Fibroblast of skin of left quadriceps (primary cell): ENCODE data around the gene CDHR3.

ENCODE experiments used
- DNase-seq, 2 experiments: peaks; one replicate each; pipeline ENCODE4 v3.0.0-alpha.2; 2013; ENCODE audit warnings: low read depth in 2 of 2

CDHR3 gene

GRCh38 chr7:106064771-106065574, 101.9 kb downstream of the CDHR3 start:
- DNase-seq: peak; percentile 62 to 63

- no peak for DNase-seq
These were observed 102.8 kb downstream of the CDHR3 start for GRCh38 chr7:106065575-106066500.

DNA sequence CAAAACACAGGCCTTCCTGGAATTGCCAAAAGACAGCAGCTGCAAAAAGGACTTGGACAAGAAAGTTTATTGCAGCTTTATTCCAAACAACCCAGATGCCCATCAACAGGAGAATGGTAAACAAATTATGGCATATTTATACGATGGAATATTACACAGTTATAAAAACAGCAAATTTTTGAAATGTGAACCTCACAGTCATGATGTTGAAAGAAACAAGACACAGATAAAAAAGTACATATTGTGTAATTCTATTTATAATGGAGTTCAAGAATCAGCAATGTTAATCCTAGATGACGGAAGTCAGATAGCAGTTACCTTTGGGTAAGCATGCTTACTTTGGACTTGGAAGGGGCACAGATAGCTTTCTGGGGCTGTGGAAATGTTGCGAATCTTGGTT, 104.6 kb downstream of the CDHR3 start:
- no peak for DNase-seq

DNA sequence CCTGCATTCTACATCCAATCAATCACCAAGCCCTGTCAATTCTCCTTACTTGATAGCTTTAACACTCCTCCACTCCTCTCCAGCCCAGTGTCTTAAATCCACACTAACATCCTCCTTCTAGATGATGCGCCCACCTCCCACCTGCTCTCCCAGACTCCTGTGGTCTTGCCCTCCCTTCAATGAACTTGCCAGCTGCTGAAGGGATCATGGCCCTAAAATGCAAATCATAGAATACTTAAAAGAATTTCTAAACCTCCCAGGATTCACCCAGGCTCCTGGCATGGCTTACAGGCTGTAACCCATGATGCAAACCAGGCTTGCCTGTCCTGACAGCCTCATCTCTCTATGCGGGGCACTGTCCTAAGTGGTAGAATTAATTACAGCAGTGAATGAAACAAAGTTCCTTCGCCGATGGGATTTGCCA, 105.5 kb downstream of the CDHR3 start:
- DNase-seq: no peak

- DNase-seq: no peak
These were observed 105.9 kb downstream of the CDHR3 start for GRCh38 chr7:106068986-106069385.

- no peak for DNase-seq
These were observed 106.6 kb downstream of the CDHR3 start for GRCh38 chr7:106069471-106070200.

DNA sequence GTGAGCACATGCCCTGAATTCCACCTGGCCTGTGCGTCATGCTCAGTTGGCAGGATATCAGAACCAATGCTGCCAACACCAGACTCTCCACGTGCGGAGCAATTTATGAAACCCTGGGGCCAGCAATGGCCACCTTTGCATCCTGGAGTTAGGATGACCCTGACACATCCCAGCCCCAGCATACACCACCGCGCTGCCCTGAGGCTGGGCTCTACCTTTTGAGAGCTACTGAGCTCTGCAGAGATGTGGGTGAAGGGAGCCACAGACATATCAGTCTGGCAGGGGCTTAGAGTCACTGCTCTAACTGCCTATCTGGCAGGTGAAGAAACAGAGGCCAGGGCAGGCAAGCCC, 107.1 kb downstream of the CDHR3 start:
- DNase-seq: no peak

GRCh38 chr7:106070567-106071254, 107.6 kb downstream of the CDHR3 start:
- no peak for DNase-seq

GRCh38 chr7:106071356-106071998, 108.4 kb downstream of the CDHR3 start:
- DNase-seq: no peak

DNA sequence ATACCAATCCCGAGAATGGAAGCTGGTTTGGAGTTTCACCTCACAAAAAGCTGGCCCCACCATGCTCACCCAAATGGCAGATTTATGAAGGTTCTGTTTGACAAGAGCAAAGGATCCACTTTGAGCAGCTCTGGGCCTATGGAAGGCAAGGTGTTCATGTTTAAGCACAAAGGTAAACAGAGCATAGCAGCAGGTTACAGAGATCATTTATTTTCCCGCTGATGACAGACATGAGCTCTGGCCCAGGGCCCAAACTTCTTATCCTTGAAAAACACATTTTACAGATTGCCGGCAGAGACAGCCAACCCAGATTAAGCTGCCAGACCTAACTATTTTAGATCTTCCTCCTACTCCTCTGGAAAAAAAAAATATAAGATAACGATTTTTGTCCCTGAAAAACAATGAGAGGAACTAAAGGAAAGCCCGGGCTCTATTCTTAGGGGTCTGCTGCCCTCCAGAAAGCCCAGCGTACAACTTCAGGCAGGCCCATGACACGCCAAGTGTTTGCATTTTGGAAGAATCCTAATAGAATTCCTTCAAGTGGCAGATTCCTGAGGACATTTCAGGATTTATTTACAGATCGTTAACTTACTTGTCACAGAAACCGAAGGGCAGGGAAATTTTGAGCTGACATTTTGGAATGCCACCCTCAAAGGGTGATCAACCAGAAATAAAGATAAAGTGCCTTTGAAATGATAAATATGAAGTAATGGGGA, 109.1 kb downstream of the CDHR3 start:
- no peak for DNase-seq

DNA sequence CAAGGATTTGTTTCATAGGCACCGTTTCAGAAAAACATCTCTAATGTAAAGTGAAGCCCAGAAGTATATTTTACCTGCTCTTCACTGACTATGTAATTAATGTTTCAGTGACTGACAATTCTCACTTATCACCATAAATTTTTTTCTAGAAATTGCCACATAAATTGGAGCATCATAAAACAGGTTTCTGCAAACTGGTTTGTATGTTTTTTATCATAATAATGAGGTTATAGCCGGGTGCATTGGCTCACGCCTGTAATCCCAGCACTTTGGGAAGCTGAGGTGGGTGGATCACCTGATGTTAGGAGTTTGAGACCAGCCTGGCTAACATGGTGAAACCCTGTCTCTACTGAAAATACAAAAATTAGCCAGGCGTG, 109.6 kb downstream of the CDHR3 start:
- no peak for DNase-seq

GRCh38 chr7:106073701-106074100, 110.6 kb downstream of the CDHR3 start:
- no peak for DNase-seq

DNA sequence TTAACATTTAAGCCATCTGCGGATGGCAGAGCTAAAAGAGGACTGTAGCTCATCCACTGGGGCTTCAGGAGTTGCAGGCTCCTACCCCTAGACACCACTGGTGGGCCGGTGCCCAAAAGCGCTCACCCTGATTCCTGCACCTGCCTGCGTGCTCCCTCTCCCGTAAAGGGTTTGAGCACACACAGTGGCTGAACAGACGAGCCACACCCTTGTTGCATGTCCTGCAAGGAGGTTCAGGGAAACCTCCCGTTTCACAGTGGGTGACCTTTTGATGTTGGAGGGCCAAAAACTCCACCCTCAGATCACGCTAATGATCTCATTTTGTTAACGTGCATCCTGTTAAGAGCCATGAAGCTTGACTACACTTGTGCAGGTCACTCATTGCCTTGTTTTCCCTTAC, 111.2 kb downstream of the CDHR3 start:
- no peak for DNase-seq

GRCh38 chr7:106075937-106076336, 112.9 kb downstream of the CDHR3 start:
- DNase-seq: no peak

GRCh38 chr7:106076537-106076936, 113.5 kb downstream of the CDHR3 start:
- DNase-seq: no peak

DNA sequence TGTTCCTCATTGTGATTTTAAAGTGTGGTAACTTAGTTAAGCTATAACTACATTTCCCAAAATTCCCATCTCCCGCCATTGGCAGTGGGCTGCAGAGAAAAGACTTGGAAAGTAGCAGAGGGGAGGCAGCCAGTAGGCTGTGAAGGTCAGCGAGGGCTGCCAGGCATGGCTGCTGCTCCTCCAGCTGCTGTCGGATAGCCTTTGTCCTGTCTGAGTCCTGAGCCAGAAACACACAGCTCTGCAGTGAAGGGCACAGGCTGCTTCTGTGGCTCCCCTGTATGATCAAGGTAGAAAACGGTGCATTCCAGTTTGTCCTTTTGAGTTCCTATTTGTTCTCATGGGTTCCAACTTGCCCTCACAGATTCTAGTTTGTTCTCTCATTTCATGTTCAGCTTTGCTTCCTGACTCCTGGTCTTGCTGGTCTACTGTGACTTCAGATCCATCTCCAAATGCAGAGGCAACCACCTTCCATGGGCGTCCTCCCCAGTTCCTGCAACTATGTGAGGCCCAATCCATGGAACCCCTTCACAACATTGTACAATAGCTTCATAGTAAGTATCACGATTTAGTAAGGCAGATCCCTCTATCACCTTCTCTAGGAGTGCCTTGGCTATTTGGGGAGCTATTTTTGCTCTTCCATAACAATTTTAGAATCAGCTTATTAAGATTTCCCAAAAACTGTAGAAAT, 117.4 kb downstream of the CDHR3 start:
- no peak for DNase-seq

- DNase-seq: no peak
These were observed 119.2 kb downstream of the CDHR3 start for GRCh38 chr7:106082087-106082854.
